HG02981 (cell line): ENCODE measurements around the gene ULK1.
"Not testable (repeated sequence)": the region's sequence is repeated elsewhere in the genome, so short reads cannot be mapped to it uniquely, and the experiment has no call there.

Source experiments
- ATAC-seq: cut with Tn5 transposase; IDR thresholded peaks from one replicate; pipeline ENCODE4 v1.9.1; 2021; ENCODE audit warnings: mild to moderate bottlenecking, moderate library complexity; ENCODE audit not compliant: unreplicated experiment

The ULK1 gene

DNA sequence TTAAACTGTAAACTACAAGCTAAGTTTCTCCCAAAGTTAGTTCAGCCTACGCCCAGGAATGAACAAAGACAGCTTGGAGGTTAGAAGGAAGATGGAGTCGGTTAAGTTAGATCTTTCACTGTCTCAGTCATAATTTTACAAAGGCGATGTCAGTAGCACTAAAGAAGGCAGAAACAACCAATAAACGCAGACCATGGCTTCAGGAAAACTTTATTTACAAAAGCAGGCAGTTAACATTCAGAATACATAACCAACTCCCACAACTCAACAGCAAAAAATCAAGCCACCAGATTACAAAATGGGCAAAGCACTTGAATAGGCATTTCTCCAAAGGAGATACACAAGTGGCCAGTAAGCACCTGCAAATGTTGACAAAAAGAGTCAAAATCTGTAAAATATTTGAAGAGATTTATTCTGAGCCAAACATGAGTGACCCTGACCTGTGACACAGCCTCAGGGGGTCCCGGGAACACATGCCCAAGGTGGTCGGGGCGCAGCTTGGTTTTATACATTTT lies 8.8 kb upstream of the ULK1 start:
- no peak for ATAC-seq

DNA sequence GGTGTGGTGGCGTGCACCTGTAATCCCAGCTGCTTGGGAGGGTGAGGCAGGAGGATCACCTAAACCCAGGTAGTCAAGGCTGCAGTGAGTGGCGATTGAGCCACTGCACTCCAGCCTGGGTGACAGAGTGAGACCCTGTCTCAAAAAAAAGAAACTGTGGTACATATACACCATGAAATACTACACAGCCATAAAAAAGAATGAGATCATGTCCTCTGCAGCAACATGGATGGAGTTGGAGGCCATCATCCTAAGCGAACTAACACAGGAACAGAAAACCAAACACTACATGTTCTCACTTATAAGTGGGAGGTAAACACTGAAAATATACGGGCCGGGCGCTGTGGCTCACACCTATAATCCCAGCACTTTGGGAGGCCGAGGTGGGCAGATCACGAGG lies 2.7 kb upstream of the ULK1 start:
- not testable (repeated sequence) for ATAC-seq

DNA sequence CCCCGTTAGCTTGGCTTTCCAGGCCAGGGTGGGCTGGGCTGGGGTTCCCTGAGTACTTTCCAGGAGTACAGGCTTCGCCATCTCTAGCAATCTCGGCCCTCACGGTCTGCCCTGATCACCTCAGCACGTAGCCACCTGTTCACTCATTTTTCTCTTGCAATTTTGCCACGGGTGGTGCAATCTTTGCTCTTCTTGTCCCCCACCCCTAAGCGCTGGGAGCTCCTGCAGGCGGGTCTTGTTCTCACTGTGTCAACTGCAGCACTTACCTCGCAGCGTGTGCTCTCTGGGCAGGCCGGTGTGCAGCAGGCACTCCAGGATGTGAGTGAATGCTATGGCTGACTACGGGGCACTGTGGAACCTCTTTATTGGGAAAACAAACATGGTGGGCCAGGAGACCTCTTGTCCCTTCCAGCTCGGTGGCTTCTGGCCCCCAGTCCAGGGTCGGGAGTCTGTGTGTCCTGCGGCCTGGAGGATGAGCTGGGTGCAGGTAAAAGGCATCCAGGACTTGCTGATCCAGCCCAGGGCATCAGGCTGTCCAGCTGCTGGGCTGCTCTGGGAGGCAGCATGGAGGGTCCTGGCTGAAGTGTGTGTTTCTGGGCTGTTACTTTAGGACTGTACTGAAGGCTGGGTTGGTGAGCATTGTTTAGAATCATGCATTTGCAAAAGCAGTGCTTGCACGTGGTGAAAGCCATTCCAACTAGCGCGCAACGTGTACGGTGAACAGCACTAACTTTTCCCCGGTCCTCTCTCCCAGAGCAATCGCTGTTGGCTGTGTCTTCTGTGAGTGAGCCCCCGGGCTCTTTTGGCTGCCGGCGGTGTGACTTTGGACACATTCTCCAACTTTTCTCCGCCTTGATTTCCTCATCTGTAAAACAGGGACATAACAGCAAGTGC lies 1.5 kb upstream of the ULK1 start:
- ATAC-seq = no peak

GRCh38 chr12:131893605-131894312 lies 663 bp upstream of the ULK1 start:
- no peak for ATAC-seq

- ATAC-seq = no peak
Measured at GRCh38 chr12:131894981-131895639, 688 bp downstream of the ULK1 start.

- ATAC-seq = peak; percentile 8
Measured at GRCh38 chr12:131895640-131896079, 1.2 kb downstream of the ULK1 start.

DNA sequence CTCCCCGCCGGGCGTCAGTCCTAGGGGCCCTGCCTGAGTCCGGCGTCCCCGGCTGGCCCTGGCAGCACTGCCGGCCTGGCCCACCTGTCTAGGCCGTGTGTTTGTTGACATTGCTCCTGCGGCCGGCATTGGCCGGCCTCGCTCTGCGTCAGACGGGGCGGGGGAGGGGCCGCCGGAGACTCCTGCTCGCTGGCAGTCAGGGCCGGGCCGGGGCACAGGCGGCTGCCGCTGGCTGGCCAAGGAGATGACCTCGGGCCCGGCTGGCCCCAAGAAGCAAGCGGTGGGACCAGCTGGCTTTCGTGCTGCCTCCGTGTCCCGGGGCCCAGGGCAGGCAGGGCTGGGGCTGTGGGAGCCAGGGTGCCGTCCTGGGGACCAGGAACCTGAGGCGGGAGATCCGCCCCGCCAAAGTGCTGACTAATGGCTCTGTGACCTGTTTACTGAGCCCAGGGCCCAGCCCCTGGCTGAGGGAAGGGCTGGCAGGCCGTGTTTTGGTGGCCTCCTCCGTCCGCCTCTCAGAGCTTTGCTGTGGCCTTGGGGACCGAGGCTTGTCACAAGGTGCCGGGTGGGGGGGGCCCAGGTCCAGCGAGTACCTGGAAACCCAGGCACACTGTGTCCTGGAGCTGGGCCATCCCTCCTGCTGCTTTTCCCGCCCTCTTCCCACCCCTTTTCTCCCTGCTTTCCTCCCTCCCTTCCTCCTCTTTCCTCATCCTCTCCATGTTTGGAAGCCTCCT lies 1.8 kb downstream of the ULK1 start:
- ATAC-seq = peak; percentile 63

DNA sequence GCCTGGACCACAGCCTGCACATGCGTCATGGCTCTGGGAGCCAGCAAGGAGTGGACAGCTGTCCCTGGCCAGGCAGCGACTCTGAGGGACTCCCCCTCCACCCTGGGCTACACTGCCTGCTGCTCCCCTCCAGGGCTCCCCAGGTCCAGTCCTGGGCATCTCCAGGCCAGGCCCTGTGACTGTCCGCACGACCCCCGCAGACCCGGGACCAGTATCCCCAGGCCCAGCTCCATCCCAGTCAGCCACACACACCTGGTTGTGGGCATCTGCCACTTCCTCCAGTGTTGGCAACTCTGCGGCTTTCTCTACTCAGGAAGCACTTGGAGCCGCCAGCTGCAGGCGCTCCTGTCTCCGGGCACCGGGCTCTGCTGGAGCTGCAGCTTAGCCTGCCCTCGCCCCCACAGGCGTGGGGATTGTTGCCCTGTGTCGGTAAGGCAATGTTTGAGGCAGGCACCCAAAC lies 2.4 kb downstream of the ULK1 start:
- ATAC-seq = no peak

GRCh38 chr12:131897276-131897675 lies 2.9 kb downstream of the ULK1 start:
- ATAC-seq = no peak

GRCh38 chr12:131897875-131898274 lies 3.5 kb downstream of the ULK1 start:
- no peak for ATAC-seq

GRCh38 chr12:131900397-131900796 lies 6.0 kb downstream of the ULK1 start:
- no peak for ATAC-seq

- no peak for ATAC-seq
Measured at GRCh38 chr12:131901431-131902331, 7.3 kb downstream of the ULK1 start.

GRCh38 chr12:131902332-131903241 lies 8.2 kb downstream of the ULK1 start:
- ATAC-seq = no peak

- ATAC-seq = no peak
Measured at GRCh38 chr12:131903270-131904255, 9.1 kb downstream of the ULK1 start.

DNA sequence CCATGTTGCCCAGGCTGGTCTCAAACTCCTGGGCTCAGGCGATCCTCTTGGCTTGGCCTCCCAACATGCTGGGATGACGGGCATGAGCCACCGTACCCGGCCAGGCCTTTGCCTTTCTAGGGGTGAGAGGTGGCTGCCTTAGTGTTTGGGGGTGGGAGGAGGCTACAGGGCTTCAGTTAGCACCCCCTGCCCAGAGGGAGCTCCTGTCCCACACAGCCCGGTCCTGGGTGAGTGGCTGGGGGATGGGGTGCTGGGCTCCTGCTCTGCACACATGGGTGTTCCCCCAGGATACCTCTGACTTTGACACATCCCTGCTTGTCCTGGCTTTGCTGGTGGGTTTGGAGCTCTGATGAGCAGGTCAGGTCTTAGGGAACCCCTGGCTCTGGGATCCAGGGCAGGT lies 9.9 kb downstream of the ULK1 start:
- ATAC-seq = no peak

DNA sequence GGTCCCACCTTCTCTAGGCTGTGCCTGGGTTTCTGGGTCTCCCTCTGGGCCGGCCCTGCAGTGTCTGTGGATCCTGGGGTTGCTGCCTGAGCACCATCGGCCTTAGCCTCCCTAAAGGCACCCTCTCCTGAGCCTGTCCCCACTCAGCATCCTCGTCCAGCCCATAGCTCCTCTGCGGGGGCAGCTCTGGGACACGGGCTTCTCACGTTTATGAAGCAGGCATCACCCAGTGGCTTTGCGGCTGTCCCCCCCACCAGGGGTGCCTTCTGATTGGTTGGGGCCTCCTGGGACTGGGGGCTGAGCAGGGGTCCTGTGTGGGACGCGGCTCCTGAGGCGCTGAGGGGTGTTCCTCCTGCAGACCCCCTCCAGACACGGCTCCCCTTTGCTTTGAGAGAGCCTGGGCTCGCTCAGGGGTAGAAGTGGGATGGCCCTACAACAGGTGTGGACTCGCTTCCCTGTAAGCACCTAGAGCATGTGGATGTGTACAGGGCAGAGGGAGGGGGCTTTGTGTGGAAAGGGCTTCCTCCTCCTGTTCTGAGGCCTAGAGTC lies 10.7 kb downstream of the ULK1 start:
- no peak for ATAC-seq

GRCh38 chr12:131905630-131906091 lies 11.2 kb downstream of the ULK1 start:
- ATAC-seq = no peak
